Right lobe of liver (tissue), 4 donors: ENCODE results near the gene TTC12.

ENCODE experiments used
- POLR2A ChIP-seq: fragments of 450-650 bp; IDR thresholded peaks from one replicate; pipeline ENCODE4 v1.6.1; 2017; ENCODE audit warnings: antibody characterized with exemption, mild to moderate bottlenecking
- TF ChIP-seq, protein P1 (sequence below), 4 donors: fragments of 200-600 bp in 3 of 4; fragments of 450-650 bp in 1 of 4; IDR thresholded peaks; one replicate each; pipeline versions ENCODE4 v1.5.1 to v1.8.0; 2016 to 2022; ENCODE audit warnings: antibody characterized with exemption in 4 of 4, mild to moderate bottlenecking in 2 of 4
- donor health status: DM: no; HTN: no; CAD: no.
- donor health status: DM: no; HTN: no; CAD: no.
- donor health status: DM: no; HTN: yes; CAD: no.

DNA sequence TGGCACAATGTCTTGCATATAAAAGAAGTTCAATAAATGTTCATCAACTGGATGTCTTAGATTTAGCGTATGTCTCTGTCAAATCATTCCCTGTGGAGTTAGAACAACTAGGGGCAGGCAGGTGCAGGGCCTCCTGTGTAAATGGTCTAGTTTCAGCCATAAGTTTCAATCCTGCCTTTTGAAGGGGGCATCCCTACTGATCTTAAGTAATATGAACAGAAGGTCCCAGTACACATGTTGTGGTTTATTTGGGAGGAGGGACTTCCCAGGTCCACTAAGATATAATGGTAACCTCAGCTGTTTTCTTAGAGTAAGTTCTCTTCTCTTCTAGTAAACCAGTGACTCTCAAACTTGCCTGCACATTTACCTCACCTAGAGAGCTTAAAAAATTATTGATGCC, 19.8 kb downstream of the TTC12 start:
- TF ChIP-seq, protein P1, sequence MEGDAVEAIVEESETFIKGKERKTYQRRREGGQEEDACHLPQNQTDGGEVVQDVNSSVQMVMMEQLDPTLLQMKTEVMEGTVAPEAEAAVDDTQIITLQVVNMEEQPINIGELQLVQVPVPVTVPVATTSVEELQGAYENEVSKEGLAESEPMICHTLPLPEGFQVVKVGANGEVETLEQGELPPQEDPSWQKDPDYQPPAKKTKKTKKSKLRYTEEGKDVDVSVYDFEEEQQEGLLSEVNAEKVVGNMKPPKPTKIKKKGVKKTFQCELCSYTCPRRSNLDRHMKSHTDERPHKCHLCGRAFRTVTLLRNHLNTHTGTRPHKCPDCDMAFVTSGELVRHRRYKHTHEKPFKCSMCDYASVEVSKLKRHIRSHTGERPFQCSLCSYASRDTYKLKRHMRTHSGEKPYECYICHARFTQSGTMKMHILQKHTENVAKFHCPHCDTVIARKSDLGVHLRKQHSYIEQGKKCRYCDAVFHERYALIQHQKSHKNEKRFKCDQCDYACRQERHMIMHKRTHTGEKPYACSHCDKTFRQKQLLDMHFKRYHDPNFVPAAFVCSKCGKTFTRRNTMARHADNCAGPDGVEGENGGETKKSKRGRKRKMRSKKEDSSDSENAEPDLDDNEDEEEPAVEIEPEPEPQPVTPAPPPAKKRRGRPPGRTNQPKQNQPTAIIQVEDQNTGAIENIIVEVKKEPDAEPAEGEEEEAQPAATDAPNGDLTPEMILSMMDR (IDR thresholded peaks at IDR 0.05): no peak
- no peak for TF ChIP-seq POLR2A
